Tibial artery (tissue), 4 donors: ENCODE measurements around the gene PDZRN4.

Source experiments
- DNase-seq, 2 donors: peaks; one replicate each; pipeline ENCODE4 v3.0.0-alpha.2; 2019
- H3K27ac ChIP-seq, 2 donors: fragments of 200-600 bp; sonication (generic) in 1 of 2; 1 replicate in 1 of 2; 2 replicates in 1 of 2; pipeline ENCODE4 v1.5.1; 2018 to 2019; ENCODE audit warnings: mild to moderate bottlenecking in 1 of 2
- H3K27me3 ChIP-seq, 2 donors: fragments of 200-600 bp; sonication (generic) in 1 of 2; one replicate each; pipeline versions ENCODE4 v1.5.1 to v1.6.0; 2016 to 2019
- H3K36me3 ChIP-seq, 3 donors: fragments of 200-600 bp; sonication (generic) in 2 of 3; one replicate each; pipeline ENCODE4 v1.5.1; 2016 to 2019; ENCODE audit warnings: mild to moderate bottlenecking in 2 of 3
- H3K4me1 ChIP-seq, 4 donors: fragments of 200-600 bp; sonication (generic) in 2 of 4; 1 replicate in 3 of 4; 2 replicates in 1 of 4; pipeline ENCODE4 v1.5.1; 2016 to 2019
- H3K4me3 ChIP-seq, 2 donors: fragments of 200-600 bp; sonication (generic) in 1 of 2; 1 replicate in 1 of 2; 2 replicates in 1 of 2; pipeline ENCODE4 v1.5.1; 2018 to 2019; ENCODE audit warnings: mild to moderate bottlenecking in 2 of 2
- H3K9me3 ChIP-seq, 3 donors: fragments of 200-600 bp; sonication (generic) in 1 of 3; one replicate each; pipeline ENCODE4 v1.5.1; 2016 to 2019
- intact Hi-C: fragments of 100-400 bp; cut with DNase I; formaldehyde crosslinking; loops from one replicate; pipeline ENCODE4 v1.15.0; 2023; ENCODE audit warnings: low total_unique reads
- TF ChIP-seq, protein P1 (sequence below), 2 experiments: fragments of 200-600 bp in 1 of 2; fragments of 450-650 bp in 1 of 2; IDR thresholded peaks; one replicate each; pipeline ENCODE4 v1.5.1; 2017 to 2019; ENCODE audit warnings: antibody characterized with exemption in 2 of 2, mild to moderate bottlenecking in 1 of 2, moderate library complexity in 1 of 2

Gene PDZRN4

DNA sequence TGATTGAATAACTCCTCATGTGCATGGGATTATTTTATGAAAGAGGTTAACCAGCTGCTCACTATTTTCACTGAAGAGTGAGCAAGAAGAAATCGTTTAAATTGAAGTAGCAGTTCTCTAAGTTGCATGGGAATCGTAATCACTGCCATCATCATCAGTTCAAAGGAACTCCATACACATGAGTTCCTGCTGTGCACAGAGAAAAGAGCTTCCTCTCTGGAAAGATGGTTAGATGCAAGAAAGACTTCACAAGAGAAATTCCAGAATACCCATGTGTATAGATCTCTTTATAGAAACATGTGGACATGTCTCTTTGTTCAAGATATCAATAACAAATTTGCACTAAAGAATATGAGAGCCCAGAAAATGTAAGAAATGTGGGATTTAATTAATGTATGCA is 291.3 kb downstream of the PDZRN4 start:
- Histone ChIP-seq H3K9me3 (no peaks in the 10 kb centered on the region), H3K4me1 (peaks cover 0 to 10% (median 0%) of the 10 kb centered on the region in 4 donors), H3K4me3 (no peak overlapping the region), H3K36me3 (peaks cover 0 to 6% (median 0%) of the 10 kb centered on the region in 3 donors), H3K27ac (no peak overlapping the region), H3K27me3 (no peaks in the 10 kb centered on the region)
- DNase-seq = no peak
- TF ChIP-seq, protein P1, sequence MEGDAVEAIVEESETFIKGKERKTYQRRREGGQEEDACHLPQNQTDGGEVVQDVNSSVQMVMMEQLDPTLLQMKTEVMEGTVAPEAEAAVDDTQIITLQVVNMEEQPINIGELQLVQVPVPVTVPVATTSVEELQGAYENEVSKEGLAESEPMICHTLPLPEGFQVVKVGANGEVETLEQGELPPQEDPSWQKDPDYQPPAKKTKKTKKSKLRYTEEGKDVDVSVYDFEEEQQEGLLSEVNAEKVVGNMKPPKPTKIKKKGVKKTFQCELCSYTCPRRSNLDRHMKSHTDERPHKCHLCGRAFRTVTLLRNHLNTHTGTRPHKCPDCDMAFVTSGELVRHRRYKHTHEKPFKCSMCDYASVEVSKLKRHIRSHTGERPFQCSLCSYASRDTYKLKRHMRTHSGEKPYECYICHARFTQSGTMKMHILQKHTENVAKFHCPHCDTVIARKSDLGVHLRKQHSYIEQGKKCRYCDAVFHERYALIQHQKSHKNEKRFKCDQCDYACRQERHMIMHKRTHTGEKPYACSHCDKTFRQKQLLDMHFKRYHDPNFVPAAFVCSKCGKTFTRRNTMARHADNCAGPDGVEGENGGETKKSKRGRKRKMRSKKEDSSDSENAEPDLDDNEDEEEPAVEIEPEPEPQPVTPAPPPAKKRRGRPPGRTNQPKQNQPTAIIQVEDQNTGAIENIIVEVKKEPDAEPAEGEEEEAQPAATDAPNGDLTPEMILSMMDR (IDR thresholded peaks at IDR 0.05) = no peak
- intact Hi-C loops = no loop called here

DNA sequence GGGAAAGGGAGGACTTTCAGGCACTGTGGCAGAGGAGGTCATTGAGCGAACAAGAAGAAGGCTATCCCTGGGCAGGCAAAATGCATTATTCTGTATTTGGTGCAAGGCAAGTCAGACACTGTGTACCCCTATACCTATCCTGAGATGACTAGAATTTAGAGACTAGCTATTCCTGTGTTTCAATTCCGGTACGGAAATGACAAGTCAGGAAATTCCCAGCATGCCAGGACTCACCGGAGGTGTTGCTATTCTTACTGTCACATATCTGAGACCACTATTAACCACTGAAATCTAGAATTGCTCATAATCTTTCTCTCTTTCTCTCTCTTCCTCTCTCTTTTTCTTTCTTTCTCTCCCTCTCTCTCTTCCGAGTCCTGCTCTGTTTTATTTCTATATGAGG is 297.1 kb downstream of the PDZRN4 start:
- peaks cover 0 to 6% (median 0%) of the 10 kb centered on the region in 3 donors for H3K36me3 ChIP-seq
- no peaks in the 10 kb centered on the region for H3K27me3 ChIP-seq
- intact Hi-C loops = no loop called here
- no peak overlapping the region for H3K4me3 ChIP-seq
- TF ChIP-seq, protein P1 (IDR thresholded peaks at IDR 0.05) = no peak
- H3K9me3 ChIP-seq = no peaks in the 10 kb centered on the region
- DNase-seq = no peak
- H3K4me1 ChIP-seq = no peaks in the 10 kb centered on the region
- no peak overlapping the region for H3K27ac ChIP-seq

DNA sequence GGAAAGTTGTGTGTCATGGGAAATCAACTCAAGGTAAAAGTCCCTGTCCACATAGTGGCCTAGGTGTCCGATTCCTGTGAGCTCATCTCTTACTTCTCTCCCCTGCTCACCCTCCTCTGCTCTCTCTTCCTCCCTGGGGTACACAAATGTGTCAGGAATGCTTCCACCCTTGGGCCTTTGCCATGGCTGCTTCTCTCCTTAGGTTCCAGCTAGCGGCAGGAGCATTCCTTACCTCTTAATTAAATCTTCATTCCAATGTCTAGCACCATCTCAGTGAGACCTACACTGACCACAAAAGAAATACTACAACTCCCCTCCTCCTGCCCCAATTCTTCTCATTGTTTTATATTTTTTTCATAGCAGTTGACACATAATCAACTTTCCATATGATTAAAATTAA is 298.6 kb downstream of the PDZRN4 start:
- intact Hi-C loops = no loop called here
- Histone ChIP-seq H3K9me3 (no peaks in the 10 kb centered on the region), H3K36me3 (peaks cover 0 to 6% (median 0%) of the 10 kb centered on the region in 3 donors), H3K4me3 (no peak overlapping the region), H3K4me1 (no peaks in the 10 kb centered on the region), H3K27ac (no peak overlapping the region), H3K27me3 (no peaks in the 10 kb centered on the region)
- DNase-seq = no peak
- TF ChIP-seq, protein P1 (IDR thresholded peaks at IDR 0.05) = no peak

DNA sequence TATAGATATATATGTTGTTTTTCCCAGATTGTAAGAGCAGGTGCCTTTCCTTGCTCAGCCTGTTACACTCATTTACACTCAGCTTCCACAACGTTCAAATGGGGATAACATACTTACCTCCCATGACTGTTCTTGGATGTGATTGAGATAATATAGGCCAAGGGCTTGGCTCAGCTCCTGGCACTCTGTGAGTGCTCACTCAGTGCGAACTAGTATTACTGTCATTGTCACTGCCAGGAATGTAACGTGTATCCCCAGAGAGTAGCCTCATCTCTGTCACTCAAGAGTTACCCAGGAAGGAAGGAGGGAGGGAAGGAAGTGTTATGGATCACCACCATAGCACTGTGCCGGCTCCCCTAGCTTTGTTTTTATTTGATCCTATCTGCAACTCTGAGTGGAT is 307.9 kb downstream of the PDZRN4 start:
- Histone ChIP-seq H3K4me1 (no peaks in the 10 kb centered on the region), H3K4me3 (no peak overlapping the region), H3K9me3 (no peaks in the 10 kb centered on the region), H3K36me3 (no peaks in the 10 kb centered on the region), H3K27ac (no peak overlapping the region), H3K27me3 (no peaks in the 10 kb centered on the region)
- no peak for DNase-seq
- intact Hi-C loops = no loop called here
- TF ChIP-seq, protein P1 (IDR thresholded peaks at IDR 0.05) = no peak

DNA sequence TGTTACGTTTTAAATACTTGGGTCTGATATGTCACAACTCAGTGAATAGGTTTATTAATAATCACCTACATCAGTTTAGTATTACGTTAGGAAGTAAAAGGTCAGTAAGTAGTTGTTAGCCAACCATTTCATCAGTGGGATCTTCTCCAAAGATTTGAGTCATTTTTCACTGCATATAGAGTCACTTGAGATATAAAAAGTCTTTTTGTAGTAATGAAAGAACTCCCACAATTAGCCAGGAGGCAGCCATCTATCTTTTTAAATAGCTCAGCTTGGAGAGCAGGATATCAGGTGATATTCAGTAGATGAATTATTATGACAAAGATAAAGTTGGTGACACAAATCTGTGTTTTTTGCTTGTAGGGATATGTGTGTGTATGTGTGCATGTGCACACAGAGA is 309.3 kb downstream of the PDZRN4 start:
- intact Hi-C loops = no loop called here
- TF ChIP-seq, protein P1 (IDR thresholded peaks at IDR 0.05) = no peak
- Histone ChIP-seq H3K27me3 (no peaks in the 10 kb centered on the region), H3K4me3 (no peak overlapping the region), H3K36me3 (no peaks in the 10 kb centered on the region), H3K27ac (no peak overlapping the region), H3K9me3 (no peaks in the 10 kb centered on the region), H3K4me1 (no peaks in the 10 kb centered on the region)
- no peak for DNase-seq

DNA sequence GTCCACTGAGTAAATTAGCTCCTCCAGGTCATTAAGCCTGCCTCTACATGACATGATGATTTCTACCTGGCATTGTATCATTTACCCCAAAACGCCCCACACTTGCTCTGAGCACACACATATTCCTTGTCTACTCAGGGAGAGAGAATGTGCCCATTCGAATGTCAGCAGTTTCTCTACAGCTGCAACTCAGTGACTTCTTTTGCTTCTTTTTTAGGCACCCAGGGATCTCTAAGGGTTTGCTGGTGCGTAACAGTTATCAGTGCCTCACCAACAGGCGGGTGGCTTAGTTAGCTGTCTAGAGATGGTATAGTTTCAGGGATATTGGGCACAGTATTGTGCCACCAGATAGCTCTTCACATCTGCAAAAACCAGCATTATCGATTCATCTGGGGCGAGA is 316.9 kb downstream of the PDZRN4 start:
- peaks cover 0 to 18% (median 0%) of the 10 kb centered on the region in 3 donors for H3K36me3 ChIP-seq
- TF ChIP-seq, protein P1 (IDR thresholded peaks at IDR 0.05) = no peak
- intact Hi-C loops = no loop called here
- H3K27me3 ChIP-seq = no peaks in the 10 kb centered on the region
- H3K27ac ChIP-seq = no peak overlapping the region
- H3K4me1 ChIP-seq = no peaks in the 10 kb centered on the region
- H3K4me3 ChIP-seq = no peak overlapping the region
- H3K9me3 ChIP-seq = no peaks in the 10 kb centered on the region
- DNase-seq = no peak
